GM13977 (cell line): Measurements from ENCODE around the gene ARRDC1.

Experiments
- DNase-seq: peaks from one replicate; pipeline ENCODE4 v3.0.0; 2012; ENCODE audit warnings: low spot score
- CTCF ChIP-seq: IDR thresholded peaks from 2 replicates; pipeline ENCODE4 v1.5.1; 2012; ENCODE audit warnings: mild to moderate bottlenecking, control low read depth; ENCODE audit not compliant: insufficient read depth; ENCODE audit errors: extremely low read depth, missing control alignments
- in situ Hi-C: fragments of 300-500 bp; cut with MboI; formaldehyde crosslinking; loops from one replicate; pipeline ENCODE4 v1.12.0; 2022; ENCODE audit warnings: low sequenced_read_pairs, low pct_unique_long_range_greater_than_20kb, mixed read lengths, inconsistent platforms; ENCODE audit not compliant: unreplicated experiment

The ARRDC1 gene

DNA sequence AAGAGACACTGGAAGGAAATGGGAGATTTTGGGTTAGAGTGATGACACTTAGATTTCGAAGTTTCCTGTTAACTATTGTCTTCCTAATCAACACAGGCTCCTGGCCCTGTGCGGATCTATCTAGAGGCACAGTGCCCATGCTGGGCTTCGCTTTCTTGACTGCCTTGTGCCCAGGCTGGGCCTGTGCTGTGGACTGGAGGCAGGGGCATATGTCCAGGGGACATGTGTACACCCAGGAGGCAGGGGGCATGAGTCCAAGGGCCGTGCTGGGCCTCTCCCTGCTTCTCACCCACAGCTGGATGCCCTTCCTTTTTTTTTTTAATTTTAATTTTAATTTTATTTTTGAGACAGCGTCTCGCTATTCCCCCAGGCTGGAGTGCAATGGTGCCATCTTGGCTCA is 50.9 kb downstream of the ARRDC1 start:
- in situ Hi-C loops, result no loop called here
- no peak for TF ChIP-seq CTCF
- no peak for DNase-seq

GRCh38 chr9:137657606-137658005 is 52.1 kb downstream of the ARRDC1 start:
- in situ Hi-C loops, result no loop called here
- TF ChIP-seq CTCF, result no peak
- no peak for DNase-seq

- in situ Hi-C loops, result no loop called here
- no peak for DNase-seq
- no peak for TF ChIP-seq CTCF
Measured at GRCh38 chr9:137658781-137659180, 53.3 kb downstream of the ARRDC1 start.

DNA sequence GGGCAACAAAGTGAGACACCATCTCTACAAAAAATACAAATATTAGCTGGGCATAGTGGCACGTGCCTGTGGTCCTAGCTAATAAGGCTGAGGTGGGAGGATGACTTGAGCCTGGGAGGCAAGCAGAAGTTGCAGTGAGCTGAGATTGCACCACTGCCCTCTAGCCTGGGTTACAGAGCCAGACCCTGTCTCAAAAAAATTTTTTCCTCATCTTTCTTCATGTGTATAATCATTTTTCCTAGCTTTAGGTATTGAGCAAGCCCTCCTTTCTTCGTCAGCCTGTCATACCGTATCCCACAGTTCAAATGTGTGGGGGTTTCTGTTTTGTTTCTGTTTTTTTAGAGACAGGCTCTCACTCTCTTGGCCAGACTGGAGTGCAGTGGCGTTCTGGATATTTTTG is 54.7 kb downstream of the ARRDC1 start:
- no peak for DNase-seq
- in situ Hi-C loops, result no loop called here
- no peak for TF ChIP-seq CTCF

GRCh38 chr9:137663584-137663983 is 58.1 kb downstream of the ARRDC1 start:
- DNase-seq, result no peak
- no peak for TF ChIP-seq CTCF
- in situ Hi-C loops, result no loop called here

DNA sequence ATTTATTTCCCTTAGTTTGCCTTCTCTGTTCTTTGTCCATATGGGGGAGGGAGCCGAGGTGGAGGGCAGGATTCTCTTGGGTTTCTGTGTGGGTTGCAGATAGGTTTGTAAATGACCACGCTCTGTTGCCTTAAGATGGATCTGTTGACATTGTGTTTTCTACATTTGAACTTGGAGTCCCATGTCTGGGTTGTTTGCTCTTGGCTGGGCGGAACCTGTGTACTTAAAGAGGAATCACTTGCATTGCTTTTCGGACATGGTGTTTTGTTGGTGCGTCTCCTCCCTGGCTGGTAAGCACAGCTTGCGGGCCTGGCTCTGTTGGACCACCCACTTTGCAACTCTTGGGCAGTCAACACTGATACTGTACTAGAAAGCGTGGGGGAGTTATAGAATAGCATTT is 59.2 kb downstream of the ARRDC1 start:
- in situ Hi-C loops, result no loop called here
- no peak for DNase-seq
- TF ChIP-seq CTCF, result no peak
